Body of pancreas (tissue), 4 donors: ENCODE results near the gene C19orf47.

ENCODE experiments used
- CTCF ChIP-seq, 7 experiments: fragments of 450-650 bp in 4 of 7; fragments of 200-600 bp in 3 of 7; sonication (generic) in 3 of 7; IDR thresholded peaks; one replicate each; pipeline ENCODE4 v1.5.1; 2016 to 2019; ENCODE audit warnings: antibody characterized with exemption in 7 of 7
- POLR2A ChIP-seq, 3 donors: fragments of 450-650 bp; IDR thresholded peaks; one replicate each; pipeline ENCODE4 v1.6.1; 2016; ENCODE audit warnings: antibody characterized with exemption in 3 of 3, mild to moderate bottlenecking in 2 of 3

GRCh38 chr19:40390084-40390742, 42.0 kb upstream of the C19orf47 start, which contains the start of gene HIPK4:
- TF ChIP-seq CTCF (IDR thresholded peaks at IDR 0.05) (no peak), POLR2A (IDR thresholded peaks at IDR 0.05) (no peak)
